ENCODE data around the gene RBFOX2. TPM values are rescaled to one million over a fixed set of nuclear protein-coding genes. Genes with fewer than 3 reads are reported as not detected.

Gene RBFOX2
- total RNA-seq, 4 donors from 2014 or later, result 39.4 to 80.0 (median 52.9) TPM

GRCh38 chr22:35769974-35770373, 258.6 kb downstream of the RBFOX2 start:
- Histone ChIP-seq H3K36me3 (no peaks in the 10 kb centered on the region), H3K4me3 (no peak overlapping the region), H3K4me1 (no peaks in the 10 kb centered on the region), H3K27ac (no peak overlapping the region), H3K27me3 (no peaks in the 10 kb centered on the region), H3K9me3 (no peaks in the 10 kb centered on the region)
- TF ChIP-seq POLR2A (IDR thresholded peaks at IDR 0.05), result no peak
- TF ChIP-seq CTCF (IDR thresholded peaks at IDR 0.05), result no peak
- DNase-seq, result no peak

GRCh38 chr22:35766654-35767580, 261.7 kb downstream of the RBFOX2 start:
- Histone ChIP-seq H3K4me3 (no peak overlapping the region), H3K36me3 (peaks cover 0 to 4% (median 0%) of the 10 kb centered on the region in 3 donors), H3K27me3 (no peaks in the 10 kb centered on the region), H3K4me1 (no peaks in the 10 kb centered on the region), H3K9me3 (no peaks in the 10 kb centered on the region), H3K27ac (peak overlapping the region in 1 of 4 donors; percentile 44)
- TF ChIP-seq CTCF (IDR thresholded peaks at IDR 0.05) (no peak), POLR2A (IDR thresholded peaks at IDR 0.05) (no peak)
- DNase-seq, result no peak

GRCh38 chr22:35761037-35761436, 267.6 kb downstream of the RBFOX2 start:
- H3K36me3 ChIP-seq, result peaks cover 0 to 26% (median 0%) of the 10 kb centered on the region in 3 donors
- TF ChIP-seq CTCF (IDR thresholded peaks at IDR 0.05), result peak in 3 of 6 experiments; percentile 16 to 17 (median 16)
- TF ChIP-seq POLR2A (IDR thresholded peaks at IDR 0.05), result no peak
- DNase-seq, result no peak
- H3K4me1 ChIP-seq, result no peaks in the 10 kb centered on the region
- no peaks in the 10 kb centered on the region for H3K9me3 ChIP-seq
- no peak overlapping the region for H3K4me3 ChIP-seq
- no peak overlapping the region for H3K27ac ChIP-seq
- H3K27me3 ChIP-seq, result no peaks in the 10 kb centered on the region

- no peak for DNase-seq
- Histone ChIP-seq H3K36me3 (peaks cover 0 to 26% (median 0%) of the 10 kb centered on the region in 3 donors), H3K9me3 (no peaks in the 10 kb centered on the region), H3K4me3 (no peak overlapping the region), H3K4me1 (no peaks in the 10 kb centered on the region), H3K27me3 (no peaks in the 10 kb centered on the region), H3K27ac (no peak overlapping the region)
- TF ChIP-seq POLR2A (IDR thresholded peaks at IDR 0.05) (no peak), CTCF (IDR thresholded peaks at IDR 0.05) (no peak)
Observed at GRCh38 chr22:35758394-35758793, 270.2 kb downstream of the RBFOX2 start.

- H3K4me3 ChIP-seq, result no peak overlapping the region
- no peak for TF ChIP-seq CTCF (IDR thresholded peaks at IDR 0.05)
- TF ChIP-seq POLR2A (IDR thresholded peaks at IDR 0.05), result no peak
- H3K27ac ChIP-seq, result no peak overlapping the region
- H3K36me3 ChIP-seq, result peaks cover 0 to 22% (median 0%) of the 10 kb centered on the region in 3 donors
- H3K27me3 ChIP-seq, result no peaks in the 10 kb centered on the region
- no peak for DNase-seq
- no peaks in the 10 kb centered on the region for H3K4me1 ChIP-seq
- no peaks in the 10 kb centered on the region for H3K9me3 ChIP-seq
Observed at GRCh38 chr22:35756722-35757121, 271.9 kb downstream of the RBFOX2 start.

Measured in Peyer's patch (tissue), 4 donors.